ENCODE measurements around the gene PGK1. TPM values are rescaled to one million over a fixed set of nuclear protein-coding genes. Genes with fewer than 3 reads are reported as not detected.
A peak's percentile ranks its signal among the peaks of the same experiment; 100 is the strongest.
"Not testable (repeated sequence)": the region's sequence is repeated elsewhere in the genome, so short reads cannot be mapped to it uniquely, and the experiment has no call there.

Gene PGK1
- total RNA-seq (2014; rRNA removed; shearing (Covaris generic)): 432 and 490 TPM in 2 replicates

GRCh38 chrX:78103623-78104446, at the start of gene PGK1:
PGK1 (plus strand) TSS chrX:78104248; CDS start chrX:78104341, 93 bp downstream.
- peak; percentile 89 for DNase-seq (ENCODE audit: low spot score)

GRCh38 chrX:78063687-78064086, 40.4 kb upstream of the PGK1 start:
- DNase-seq (ENCODE audit: low spot score): no peak

- no peak for DNase-seq (ENCODE audit: low spot score)
Observed at GRCh38 chrX:78064152-78064551, 39.9 kb upstream of the PGK1 start.

GRCh38 chrX:78064698-78065601, 39.1 kb upstream of the PGK1 start:
- peak; percentile 81 for DNase-seq (ENCODE audit: low spot score)

GRCh38 chrX:78066110-78066509, 37.9 kb upstream of the PGK1 start:
- DNase-seq (ENCODE audit: low spot score): peak; percentile 22

GRCh38 chrX:78071331-78071730, 32.7 kb upstream of the PGK1 start:
- DNase-seq (ENCODE audit: low spot score): no peak

GRCh38 chrX:78073147-78074077, 30.6 kb upstream of the PGK1 start:
- not testable (repeated sequence) for DNase-seq (ENCODE audit: low spot score)

GRCh38 chrX:78074088-78074487, 30.0 kb upstream of the PGK1 start:
- DNase-seq (ENCODE audit: low spot score): no peak

GRCh38 chrX:78075787-78076389, 28.2 kb upstream of the PGK1 start:
- peak; percentile 31 for DNase-seq (ENCODE audit: low spot score)

- DNase-seq (ENCODE audit: low spot score): not testable (repeated sequence)
Observed at GRCh38 chrX:78081413-78081812, 22.6 kb upstream of the PGK1 start.

GRCh38 chrX:78092296-78092695, 11.8 kb upstream of the PGK1 start:
- peak; percentile 59 for DNase-seq (ENCODE audit: low spot score)

GRCh38 chrX:78098108-78098507, 5.9 kb upstream of the PGK1 start:
- no peak for DNase-seq (ENCODE audit: low spot score)

- no peak for DNase-seq (ENCODE audit: low spot score)
Observed at GRCh38 chrX:78102091-78102490, 2.0 kb upstream of the PGK1 start.

- DNase-seq (ENCODE audit: low spot score): no peak
Observed at GRCh38 chrX:78103001-78103622, 936 bp upstream of the PGK1 start.

- DNase-seq (ENCODE audit: low spot score): peak; percentile 42
Observed at GRCh38 chrX:78104447-78105176, 564 bp downstream of the PGK1 start.

- no peak for DNase-seq (ENCODE audit: low spot score)
Observed at GRCh38 chrX:78105944-78106650, 2.0 kb downstream of the PGK1 start.

- DNase-seq (ENCODE audit: low spot score): no peak
Observed at GRCh38 chrX:78106651-78106986, 2.6 kb downstream of the PGK1 start.

GRCh38 chrX:78109458-78109857, 5.4 kb downstream of the PGK1 start:
- DNase-seq (ENCODE audit: low spot score): no peak
